Natural killer cell treated with Interleukin-12 subunit alpha and Interleukin-12 subunit beta and Interleukin-15 and Interleukin-18, amount 100 ng/mL, for 72 hours (primary cell): ENCODE measurements around the gene DEAF1. TPM values are rescaled to one million over a fixed set of nuclear protein-coding genes. Genes with fewer than 3 reads are reported as not detected.

Experiments
- ATAC-seq, 2 donors: fragments of 150-1000 bp; cut with Tn5 transposase in 1 of 2; sonication (Bioruptor Pico), chemical (Tn5 transposase) in 1 of 2; 2 replicates each; pipeline ENCODE4 v1.10.0; 2021
- DNase-seq: peaks from one replicate; pipeline ENCODE4 v3.0.0; 2022; ENCODE audit warnings: low spot score
- H3K27ac Mint-ChIP-seq, 2 donors: 1 replicate in 1 of 2; 2 replicates in 1 of 2; pipeline ENCODE4 v1.8.0; 2022; ENCODE audit warnings: mixed read lengths in 2 of 2, mild to moderate bottlenecking in 1 of 2, moderate library complexity in 1 of 2
- H3K27me3 Mint-ChIP-seq, 2 donors: 1 replicate in 1 of 2; 2 replicates in 1 of 2; pipeline ENCODE4 v1.8.0; 2022; ENCODE audit warnings: mixed read lengths in 2 of 2
- H3K36me3 Mint-ChIP-seq: one replicate; pipeline ENCODE4 v1.8.0; 2022; ENCODE audit warnings: mixed read lengths
- H3K4me1 Mint-ChIP-seq, 2 donors: 1 replicate in 1 of 2; 2 replicates in 1 of 2; pipeline ENCODE4 v1.8.0; 2022; ENCODE audit warnings: low read depth in 2 of 2, mixed read lengths in 2 of 2, mild to moderate bottlenecking in 1 of 2
- H3K4me3 Mint-ChIP-seq: one replicate; pipeline ENCODE4 v1.8.0; 2022; ENCODE audit warnings: mixed read lengths
- H3K9me3 Mint-ChIP-seq: 2 replicates; pipeline ENCODE4 v1.8.0; 2022; ENCODE audit warnings: mixed read lengths
- total RNA-seq, 2 donors: library from RNA; stranded (reverse); gene quantifications; one replicate each; pipeline ENCODE4 v1.2.3, GENCODE V29; 2022

Gene DEAF1
- total RNA-seq, 2 donors from 2014 or later: 23.2 to 83.6 TPM

GRCh38 chr11:709109-709997 is 14.3 kb upstream of the DEAF1 start:
- no peak overlapping the region for H3K27ac Mint-ChIP-seq
- H3K4me1 Mint-ChIP-seq: peaks cover 0 to 8% of the 10 kb centered on the region in 2 donors
- H3K36me3 Mint-ChIP-seq: no peaks in the 10 kb centered on the region
- ATAC-seq: no peak
- peak; percentile 47 for DNase-seq
- H3K27me3 Mint-ChIP-seq: peaks cover 0 to 6% of the 10 kb centered on the region in 2 donors
- H3K9me3 Mint-ChIP-seq: no peaks in the 10 kb centered on the region
- no peak overlapping the region for H3K4me3 Mint-ChIP-seq

- H3K4me1 Mint-ChIP-seq: peaks cover 0 to 8% of the 10 kb centered on the region in 2 donors
- ATAC-seq: no peak
- peaks cover 0 to 6% of the 10 kb centered on the region in 2 donors for H3K27me3 Mint-ChIP-seq
- peak; percentile 51 for DNase-seq
- H3K27ac Mint-ChIP-seq: no peak overlapping the region
- H3K4me3 Mint-ChIP-seq: no peak overlapping the region
- no peaks in the 10 kb centered on the region for H3K9me3 Mint-ChIP-seq
- H3K36me3 Mint-ChIP-seq: no peaks in the 10 kb centered on the region
Measured at GRCh38 chr11:708511-708910, 13.5 kb upstream of the DEAF1 start.

- H3K4me3 Mint-ChIP-seq: no peak overlapping the region
- DNase-seq (peak; percentile 44), ATAC-seq (peak in 1 of 2 donors; percentile 15)
- peaks cover 0 to 9% of the 10 kb centered on the region in 2 donors for H3K4me1 Mint-ChIP-seq
- no peaks in the 10 kb centered on the region for H3K36me3 Mint-ChIP-seq
- no peaks in the 10 kb centered on the region for H3K9me3 Mint-ChIP-seq
- H3K27ac Mint-ChIP-seq: no peak overlapping the region
- peaks cover 0 to 6% of the 10 kb centered on the region in 2 donors for H3K27me3 Mint-ChIP-seq
Measured at GRCh38 chr11:707817-708420, 12.9 kb upstream of the DEAF1 start.

- no peaks in the 10 kb centered on the region for H3K36me3 Mint-ChIP-seq
- peaks cover 0 to 11% of the 10 kb centered on the region in 2 donors for H3K4me1 Mint-ChIP-seq
- peaks cover 0 to 6% of the 10 kb centered on the region in 2 donors for H3K27me3 Mint-ChIP-seq
- no peaks in the 10 kb centered on the region for H3K9me3 Mint-ChIP-seq
- H3K27ac Mint-ChIP-seq: no peak overlapping the region
- ATAC-seq (no peak), DNase-seq (no peak)
- H3K4me3 Mint-ChIP-seq: no peak overlapping the region
Measured at GRCh38 chr11:706957-707816, 12.2 kb upstream of the DEAF1 start.

GRCh38 chr11:706439-706956 is 11.5 kb upstream of the DEAF1 start:
- H3K4me3 Mint-ChIP-seq: no peak overlapping the region
- H3K4me1 Mint-ChIP-seq: peaks cover 0 to 11% of the 10 kb centered on the region in 2 donors
- peaks cover 0 to 6% of the 10 kb centered on the region in 2 donors for H3K27me3 Mint-ChIP-seq
- H3K9me3 Mint-ChIP-seq: no peaks in the 10 kb centered on the region
- no peak for ATAC-seq
- DNase-seq: no peak
- no peaks in the 10 kb centered on the region for H3K36me3 Mint-ChIP-seq
- no peak overlapping the region for H3K27ac Mint-ChIP-seq

- DNase-seq (no peak), ATAC-seq (no peak)
- Mint-ChIP-seq H3K27me3 (no peaks in the 10 kb centered on the region), H3K36me3 (no peaks in the 10 kb centered on the region), H3K9me3 (no peaks in the 10 kb centered on the region), H3K4me1 (peaks cover 0 to 6% of the 10 kb centered on the region in 2 donors), H3K4me3 (no peak within 1 kb of the TSS), H3K27ac (no peak within 1 kb of the TSS)
Measured at GRCh38 chr11:705646-706438, 10.8 kb upstream of the DEAF1 start, which contains the start of gene EPS8L2. TSS of gene EPS8L2 (plus strand) at chr11:706231. CDS start at chr11:709408, 3,177 bp downstream.

- ATAC-seq (no peak), DNase-seq (no peak)
- Mint-ChIP-seq H3K27me3 (no peaks in the 10 kb centered on the region), H3K9me3 (no peaks in the 10 kb centered on the region), H3K27ac (no peak overlapping the region), H3K4me3 (no peak overlapping the region), H3K4me1 (peaks cover 0 to 3% of the 10 kb centered on the region in 2 donors), H3K36me3 (no peaks in the 10 kb centered on the region)
Measured at GRCh38 chr11:704781-705645, 10.0 kb upstream of the DEAF1 start.

GRCh38 chr11:704228-704674 is 9.2 kb upstream of the DEAF1 start:
- DNase-seq (no peak), ATAC-seq (no peak)
- Mint-ChIP-seq H3K27ac (no peak overlapping the region), H3K36me3 (no peaks in the 10 kb centered on the region), H3K4me1 (peaks cover 0 to 3% of the 10 kb centered on the region in 2 donors), H3K4me3 (no peak overlapping the region), H3K27me3 (no peaks in the 10 kb centered on the region), H3K9me3 (no peaks in the 10 kb centered on the region)

- Mint-ChIP-seq H3K4me3 (no peak overlapping the region), H3K9me3 (no peaks in the 10 kb centered on the region), H3K27me3 (no peaks in the 10 kb centered on the region), H3K27ac (no peak overlapping the region), H3K36me3 (no peaks in the 10 kb centered on the region), H3K4me1 (peaks cover 0 to 3% of the 10 kb centered on the region in 2 donors)
- DNase-seq (no peak), ATAC-seq (no peak)
Measured at GRCh38 chr11:703506-703905, 8.5 kb upstream of the DEAF1 start.

- peak; percentile 75 for DNase-seq
- H3K4me3 Mint-ChIP-seq: no peak overlapping the region
- H3K9me3 Mint-ChIP-seq: no peaks in the 10 kb centered on the region
- peak overlapping the region in 1 of 2 donors; percentile 21 for H3K27ac Mint-ChIP-seq
- H3K36me3 Mint-ChIP-seq: no peaks in the 10 kb centered on the region
- ATAC-seq: peak; percentile 78 to 85
- H3K4me1 Mint-ChIP-seq: peaks cover 0 to 8% of the 10 kb centered on the region in 2 donors
- no peaks in the 10 kb centered on the region for H3K27me3 Mint-ChIP-seq
Measured at GRCh38 chr11:702462-703461, 7.7 kb upstream of the DEAF1 start.

GRCh38 chr11:701741-702461 is 6.9 kb upstream of the DEAF1 start:
- peaks cover 0 to 10% of the 10 kb centered on the region in 2 donors for H3K4me1 Mint-ChIP-seq
- DNase-seq: no peak
- no peak overlapping the region for H3K27ac Mint-ChIP-seq
- no peaks in the 10 kb centered on the region for H3K9me3 Mint-ChIP-seq
- H3K36me3 Mint-ChIP-seq: no peaks in the 10 kb centered on the region
- no peak for ATAC-seq
- H3K4me3 Mint-ChIP-seq: no peak overlapping the region
- H3K27me3 Mint-ChIP-seq: no peaks in the 10 kb centered on the region
